Gastrocnemius medialis (tissue), 4 donors: ENCODE data around the gene CSTB.

Source experiments
- CTCF ChIP-seq, 5 experiments: fragments of 450-650 bp in 3 of 5; fragments of 200-600 bp in 2 of 5; sonication (generic) in 2 of 5; IDR thresholded peaks in 4 of 5; conservative IDR thresholded peaks in 1 of 5; 1 replicate in 4 of 5; 2 replicates in 1 of 5; pipeline ENCODE4 v1.5.1; 2016 to 2019; ENCODE audit warnings: antibody characterized with exemption in 5 of 5, mild to moderate bottlenecking in 3 of 5, moderate library complexity in 3 of 5
- POLR2A ChIP-seq, 2 donors: fragments of 450-650 bp; IDR thresholded peaks; one replicate each; pipeline ENCODE4 v1.6.1; 2017; ENCODE audit warnings: antibody characterized with exemption in 2 of 2, mild to moderate bottlenecking in 2 of 2, moderate library complexity in 2 of 2

GRCh38 chr21:43764576-43765495 lies 11.3 kb downstream of the CSTB start:
- TF ChIP-seq CTCF (IDR thresholded peaks at IDR 0.05 in 4 of 5, conservative IDR thresholded peaks at IDR 0.05 in 1 of 5) (no peak), POLR2A (IDR thresholded peaks at IDR 0.05) (no peak)
